ENCODE data around the gene COL4A3. TPM values are rescaled to one million over a fixed set of nuclear protein-coding genes. Genes with fewer than 3 reads are reported as not detected.

COL4A3 gene
- total RNA-seq, 1 experiment from 2014 or later: 0.15 TPM

DNA sequence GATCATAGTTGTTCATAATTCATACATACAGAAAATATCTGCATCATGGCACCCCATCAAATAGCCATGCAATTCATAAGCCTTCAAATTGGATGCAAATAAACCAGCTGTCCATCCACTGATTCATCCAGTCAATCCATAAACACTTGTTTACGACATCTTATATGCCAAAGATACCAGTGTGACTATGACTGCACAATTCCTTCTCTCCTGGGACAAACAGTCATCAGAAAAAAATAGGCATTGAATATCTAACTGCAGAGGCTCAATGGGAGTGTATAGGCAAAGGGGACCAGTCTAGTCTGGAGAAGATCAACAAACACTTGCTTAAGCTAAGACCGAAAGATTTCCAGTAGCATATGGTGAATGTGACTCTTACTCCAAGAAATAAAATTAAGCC lies 70.0 kb downstream of the COL4A3 start:
- Histone ChIP-seq H3K4me2 (ENCODE audit: insufficient read depth, insufficient read length, low read length) (no peak overlapping the region), H2BK12ac (ENCODE audit: insufficient read length, low read depth, low read length) (no peak overlapping the region), H3T11ph (ENCODE audit: low read length) (no peak overlapping the region), H3K23ac (ENCODE audit: insufficient read length, low read depth, low read length) (no peak overlapping the region), H3K9me3 (ENCODE audit: control insufficient read depth, low read depth, low read length) (no peaks in the 10 kb centered on the region), H3K23me2 (ENCODE audit: insufficient read length, low read depth, low read length, poor library complexity, severe bottlenecking) (no peaks in the 10 kb centered on the region), H2BK5ac (ENCODE audit: insufficient read length, low read length) (no peak overlapping the region), H3K79me2 (ENCODE audit: insufficient read depth, low read length) (no peaks in the 10 kb centered on the region), H4K20me1 (ENCODE audit: control insufficient read depth, insufficient read depth, insufficient read length) (no peaks in the 10 kb centered on the region), H3K4me1 (ENCODE audit: insufficient read depth, low read length) (no peaks in the 10 kb centered on the region; the same call in 1 of the 2 replicates), H4K91ac (ENCODE audit: insufficient read length, low read depth, low read length) (no peak overlapping the region), H3K14ac (ENCODE audit: insufficient read depth, low read length) (no peak overlapping the region), H2BK120ac (ENCODE audit: low read depth, low read length, poor library complexity, severe bottlenecking) (no peak overlapping the region), H3K56ac (ENCODE audit: insufficient read length, low read depth, low read length) (no peak overlapping the region), H3K79me1 (ENCODE audit: insufficient read depth, low read depth, low read length, poor library complexity, severe bottlenecking) (no peaks in the 10 kb centered on the region), H3K9ac (ENCODE audit: extremely low read depth, insufficient read length, low read length) (no peak overlapping the region), H2BK15ac (ENCODE audit: low read depth, low read length) (no peak overlapping the region), H4K8ac (replicated peaks; ENCODE audit: insufficient read length, low read depth, low read length) (no peak overlapping the region), H3K27me3 (ENCODE audit: insufficient read depth, low read length) (no peaks in the 10 kb centered on the region), H4K5ac (ENCODE audit: insufficient read length, low read depth, low read length) (no peak overlapping the region), H3K4ac (ENCODE audit: low read depth, low read length) (no peak overlapping the region), H2AK5ac (ENCODE audit: insufficient read length, low read length) (no peak overlapping the region), H3K27ac (ENCODE audit: insufficient read length, low read depth, low read length) (no peak overlapping the region), H2AFZ (ENCODE audit: low read length) (no peak overlapping the region), H3K18ac (ENCODE audit: insufficient read length, low read depth, low read length) (no peak overlapping the region), H2BK20ac (ENCODE audit: low read depth, low read length, poor library complexity, severe bottlenecking) (no peak overlapping the region)
- WGBS (ENCODE audit: extremely low coverage, insufficient read length, low lambda C conversion rate): no CpG with 5 or more reads among the region's 2 CpGs
- Mint-ChIP-seq H3K4me1 (peaks cover 20 to 21% of the 10 kb centered on the region in 2 experiments), H3K36me3 (ENCODE audit: insufficient read depth in 1 of 3, low read depth in 3 of 3) (no peaks in the 10 kb centered on the region), H3K27ac (no peak overlapping the region), H3K27me3 (ENCODE audit: low read depth) (no peaks in the 10 kb centered on the region; the same call in 1 of the 2 replicates), H3K4me3 (no peak overlapping the region), H3K9me3 (no peaks in the 10 kb centered on the region; a peak in 1 of 5 replicates)
- TF ChIP-seq, protein P1, sequence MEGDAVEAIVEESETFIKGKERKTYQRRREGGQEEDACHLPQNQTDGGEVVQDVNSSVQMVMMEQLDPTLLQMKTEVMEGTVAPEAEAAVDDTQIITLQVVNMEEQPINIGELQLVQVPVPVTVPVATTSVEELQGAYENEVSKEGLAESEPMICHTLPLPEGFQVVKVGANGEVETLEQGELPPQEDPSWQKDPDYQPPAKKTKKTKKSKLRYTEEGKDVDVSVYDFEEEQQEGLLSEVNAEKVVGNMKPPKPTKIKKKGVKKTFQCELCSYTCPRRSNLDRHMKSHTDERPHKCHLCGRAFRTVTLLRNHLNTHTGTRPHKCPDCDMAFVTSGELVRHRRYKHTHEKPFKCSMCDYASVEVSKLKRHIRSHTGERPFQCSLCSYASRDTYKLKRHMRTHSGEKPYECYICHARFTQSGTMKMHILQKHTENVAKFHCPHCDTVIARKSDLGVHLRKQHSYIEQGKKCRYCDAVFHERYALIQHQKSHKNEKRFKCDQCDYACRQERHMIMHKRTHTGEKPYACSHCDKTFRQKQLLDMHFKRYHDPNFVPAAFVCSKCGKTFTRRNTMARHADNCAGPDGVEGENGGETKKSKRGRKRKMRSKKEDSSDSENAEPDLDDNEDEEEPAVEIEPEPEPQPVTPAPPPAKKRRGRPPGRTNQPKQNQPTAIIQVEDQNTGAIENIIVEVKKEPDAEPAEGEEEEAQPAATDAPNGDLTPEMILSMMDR (conservative IDR thresholded peaks at IDR 0.05): no peak
- no peak for DNase-seq
